Hippocampal formation (tissue), 2 donors: ENCODE measurements around the gene POM121L2.
"Not testable (repeated sequence)": the region's sequence is repeated elsewhere in the genome, so short reads cannot be mapped to it uniquely, and the experiment has no call there.

Experiments
- DNase-seq, 2 donors: peaks; one replicate each; lab custom pipeline; 2025; lab: John Stamatoyannopoulos, UW

Gene POM121L2

DNA sequence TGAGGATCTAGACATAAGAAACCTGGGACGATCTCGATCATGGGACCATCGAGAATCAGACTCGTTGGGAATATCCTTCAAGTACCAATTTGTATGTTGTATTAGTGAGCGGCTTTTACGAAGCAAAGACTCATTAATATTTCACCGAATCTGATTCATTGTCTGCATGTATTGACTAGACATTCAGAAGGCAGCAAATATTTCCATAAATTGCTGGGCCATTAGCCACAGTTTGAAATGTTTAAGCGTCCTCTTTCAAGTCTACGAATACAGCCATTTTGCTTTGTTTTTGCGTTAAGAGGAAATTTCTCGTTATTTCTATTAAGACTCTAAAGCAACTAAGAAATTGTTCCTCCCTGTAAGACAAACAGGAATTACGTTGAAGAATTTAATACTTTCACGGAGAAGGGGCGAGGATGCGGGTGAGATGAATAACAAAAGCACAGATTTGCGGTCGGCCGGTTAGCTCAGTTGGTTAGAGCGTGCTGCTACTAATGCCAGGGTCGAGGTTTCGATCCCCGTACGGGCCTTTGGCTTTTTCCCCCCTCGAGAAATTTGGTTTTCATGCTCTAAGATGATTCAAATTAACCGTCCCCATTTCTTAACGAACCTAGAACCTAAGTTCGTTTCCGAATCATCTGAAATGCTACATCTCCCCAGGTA lies 18.5 kb downstream of the POM121L2 start:
- DNase-seq = no peak

DNA sequence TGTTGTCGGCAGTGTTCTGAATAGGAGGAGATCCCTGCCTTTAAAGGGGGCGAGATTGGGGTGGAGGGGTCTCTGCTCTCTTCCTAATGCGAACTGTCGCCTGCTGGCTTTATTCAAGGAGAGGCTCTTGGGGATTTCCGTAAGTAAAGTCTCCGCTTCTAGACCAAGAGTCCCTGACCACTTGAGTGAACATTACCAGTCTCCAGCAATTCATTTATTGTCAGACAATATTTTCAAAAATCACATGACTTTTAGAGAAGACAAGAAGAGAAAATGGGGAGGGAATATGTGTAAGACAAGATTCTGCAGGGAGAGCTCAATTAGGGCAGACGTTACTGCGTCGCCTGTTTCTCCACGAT lies 21.2 kb downstream of the POM121L2 start:
- no peak for DNase-seq

DNA sequence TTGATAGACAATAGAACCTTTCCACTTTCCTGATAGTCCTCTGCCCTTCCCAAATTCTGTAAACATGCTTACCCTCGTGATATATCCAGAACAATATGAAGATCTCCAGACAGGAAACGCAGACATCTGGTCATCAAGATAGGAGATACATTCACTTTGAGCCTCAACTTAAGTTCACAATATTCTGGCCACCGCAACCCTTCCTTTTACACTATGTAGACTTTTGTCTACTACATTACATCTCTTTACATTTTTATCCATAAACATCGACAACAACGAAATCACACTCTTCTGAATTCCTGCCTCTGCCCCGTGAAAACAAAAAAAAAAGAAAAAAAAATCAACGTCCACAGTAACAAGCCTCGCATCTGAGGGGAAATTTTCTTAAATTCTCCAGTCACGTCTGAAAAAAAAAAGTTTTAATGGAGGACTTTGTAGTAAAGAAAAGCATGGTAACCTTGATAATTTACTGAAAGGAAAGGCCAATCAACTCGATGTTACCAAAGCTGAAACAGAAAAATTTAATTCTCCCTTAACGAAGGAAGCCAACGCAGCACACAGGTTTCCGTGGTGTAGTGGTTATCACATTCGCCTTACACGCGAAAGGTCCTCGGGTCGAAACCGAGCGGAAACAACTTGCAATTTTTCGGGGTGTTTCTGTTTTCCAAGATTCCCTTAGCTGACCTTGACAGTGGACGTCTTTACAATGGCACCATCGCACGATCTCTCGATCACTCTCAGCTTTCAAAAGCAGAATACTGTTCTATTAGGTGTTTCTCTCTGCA lies 21.8 kb downstream of the POM121L2 start:
- DNase-seq = no peak

DNA sequence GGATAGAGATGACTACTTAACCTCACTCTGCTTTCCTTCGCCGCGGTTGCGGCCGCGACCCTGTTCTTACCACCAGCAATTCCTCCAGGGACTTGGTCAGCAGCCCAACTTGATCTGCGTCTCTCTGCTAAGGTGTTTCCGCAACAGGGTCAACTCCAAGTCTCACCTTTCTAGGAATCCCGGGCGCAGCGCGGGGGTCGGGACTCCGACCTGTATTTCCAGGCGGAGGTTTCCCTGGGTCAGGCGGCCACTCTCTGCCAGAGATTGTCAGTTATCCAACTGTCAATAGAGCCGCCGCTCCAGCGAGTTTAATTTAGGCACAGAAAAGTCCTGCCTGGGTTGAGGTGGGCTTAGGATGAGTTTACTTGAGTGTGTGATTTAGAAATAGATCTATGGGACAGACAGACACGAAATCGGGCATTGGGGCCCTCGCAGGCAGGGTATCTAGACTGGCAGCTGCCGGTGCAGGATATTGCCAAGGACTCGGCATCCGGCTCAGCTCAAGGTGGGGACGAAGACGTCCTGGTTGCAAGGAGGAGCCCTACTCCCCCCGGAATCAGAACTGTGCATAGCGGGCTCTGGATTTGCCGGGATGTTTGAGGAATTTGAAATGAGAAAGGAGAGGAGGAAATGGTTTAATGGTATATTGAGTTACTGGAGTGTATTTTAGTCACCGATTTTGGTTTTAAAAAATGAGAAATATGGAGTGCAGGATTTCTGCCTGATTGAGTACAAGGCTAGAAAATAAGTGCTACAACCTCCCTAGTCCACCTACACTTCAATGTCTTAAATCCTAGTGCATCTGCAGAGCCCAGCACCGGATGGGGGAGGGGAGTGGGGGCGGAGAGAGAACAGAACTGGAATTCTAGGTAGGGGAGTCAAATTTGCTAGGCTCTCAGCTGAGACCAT lies 23.7 kb downstream of the POM121L2 start:
- DNase-seq = no peak

DNA sequence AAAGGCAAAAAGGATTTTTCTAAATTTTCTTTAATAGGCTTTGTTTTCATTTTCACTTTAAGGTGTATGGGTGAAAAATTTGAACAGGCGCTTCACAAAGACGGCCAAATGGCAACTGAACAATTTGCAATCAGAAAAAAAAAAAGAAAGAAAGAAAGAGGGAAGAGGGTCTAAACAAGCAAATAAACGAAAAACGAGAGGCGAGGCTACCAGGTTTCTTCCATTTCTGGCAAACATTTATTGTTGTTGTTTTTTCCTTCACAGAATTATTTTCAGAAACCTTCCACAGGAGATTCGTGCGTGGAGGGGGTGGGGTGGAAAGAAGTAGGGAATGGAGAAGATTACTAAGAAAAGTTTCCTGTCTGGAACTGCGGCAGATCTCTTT lies 24.3 kb downstream of the POM121L2 start:
- no peak for DNase-seq

DNA sequence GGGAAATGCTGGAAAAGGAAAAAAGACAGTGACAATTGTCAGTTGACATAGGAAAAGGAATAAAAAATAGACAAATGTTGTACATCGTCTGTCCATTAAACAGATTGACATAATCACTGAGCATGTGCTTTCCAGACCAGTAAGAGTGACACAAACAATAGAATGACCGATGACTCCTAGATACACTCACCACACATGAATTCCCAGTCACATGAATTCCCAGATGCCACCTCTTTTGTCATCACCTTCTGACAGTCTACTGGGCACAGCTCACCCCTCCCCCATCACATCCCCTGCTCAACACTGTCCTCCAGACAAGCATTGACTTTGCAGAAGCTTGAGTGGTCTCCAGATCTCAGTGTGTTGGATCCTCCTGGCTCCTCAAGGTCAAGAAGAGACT lies 25.9 kb downstream of the POM121L2 start:
- DNase-seq = no peak

DNA sequence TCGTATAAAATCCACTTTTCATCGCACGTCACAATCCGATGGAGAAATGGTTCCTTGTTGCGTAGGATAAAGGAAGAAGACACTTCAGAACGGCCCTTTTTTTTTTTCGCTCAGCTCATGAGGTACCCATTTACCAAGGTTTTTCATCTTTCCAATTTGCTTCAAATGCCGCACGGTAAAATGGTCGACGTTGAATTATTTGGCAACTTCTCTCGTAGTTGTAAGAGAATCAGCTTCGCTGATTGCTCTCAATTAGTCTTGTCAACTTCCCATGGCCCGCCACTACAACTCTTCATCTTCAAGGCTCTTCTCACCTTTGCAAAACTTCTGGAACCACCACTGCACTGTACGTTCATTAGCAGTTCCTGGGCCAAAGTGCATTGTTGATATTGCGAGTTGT lies 28.8 kb downstream of the POM121L2 start:
- DNase-seq = no peak

DNA sequence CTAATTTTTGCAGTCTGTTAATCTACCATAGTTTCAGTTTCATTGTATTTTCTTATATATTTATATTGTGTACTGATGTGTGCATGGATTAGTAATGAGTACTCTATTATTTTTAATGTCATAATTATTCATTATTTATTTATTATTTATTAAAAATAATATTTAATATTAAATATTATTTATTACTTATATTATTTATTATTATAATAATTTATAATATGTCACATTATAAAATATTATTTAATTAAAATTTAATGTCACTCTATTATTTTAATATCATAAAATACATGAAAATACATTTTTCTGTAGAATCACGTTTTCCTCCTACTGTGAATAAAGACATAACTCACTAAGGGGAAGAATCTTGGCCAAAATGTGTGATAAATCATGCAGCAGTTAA lies 30.5 kb downstream of the POM121L2 start:
- no peak for DNase-seq

DNA sequence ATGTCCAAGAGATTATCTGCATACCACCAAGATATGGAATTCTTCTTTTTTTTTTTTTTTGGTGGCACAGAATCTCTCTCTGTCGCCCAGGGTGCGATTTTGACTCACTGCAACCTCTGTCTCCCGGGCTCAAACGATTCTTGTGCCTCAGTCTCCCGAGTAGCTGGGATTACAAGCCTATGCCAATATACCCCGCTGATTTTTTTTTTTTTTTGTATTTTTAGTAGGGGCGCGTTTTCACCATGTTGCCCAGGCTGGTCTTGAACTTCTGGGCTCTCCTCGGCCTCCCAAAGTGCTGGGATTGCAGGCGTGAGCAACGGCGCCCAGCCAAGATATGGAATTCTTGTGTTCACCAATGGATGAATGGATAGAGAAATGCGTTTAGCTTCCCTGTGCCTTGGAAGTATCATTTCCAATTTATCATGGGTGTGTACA lies 31.0 kb downstream of the POM121L2 start:
- no peak for DNase-seq

DNA sequence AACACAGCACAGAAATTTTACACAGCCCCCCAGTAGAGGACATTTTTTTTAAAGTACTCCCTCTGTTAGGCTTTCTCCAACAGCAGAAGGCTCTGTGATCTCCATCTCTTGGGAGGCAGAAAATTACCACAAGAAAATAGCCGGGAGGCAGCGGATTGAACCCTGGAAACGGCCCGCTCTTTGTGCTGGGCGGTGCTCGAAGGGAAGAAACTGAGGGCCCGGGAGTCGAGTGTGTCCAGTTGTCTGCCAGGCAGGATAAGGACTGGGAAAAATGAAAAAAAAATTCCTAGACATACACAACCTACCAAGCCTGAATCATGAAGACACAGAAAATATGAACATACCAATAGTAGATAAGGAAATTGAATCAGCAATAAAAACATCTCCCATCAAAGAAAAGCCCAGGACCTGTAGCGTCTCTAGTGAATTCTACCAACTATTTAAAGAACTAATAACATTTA lies 31.5 kb downstream of the POM121L2 start:
- DNase-seq = no peak

DNA sequence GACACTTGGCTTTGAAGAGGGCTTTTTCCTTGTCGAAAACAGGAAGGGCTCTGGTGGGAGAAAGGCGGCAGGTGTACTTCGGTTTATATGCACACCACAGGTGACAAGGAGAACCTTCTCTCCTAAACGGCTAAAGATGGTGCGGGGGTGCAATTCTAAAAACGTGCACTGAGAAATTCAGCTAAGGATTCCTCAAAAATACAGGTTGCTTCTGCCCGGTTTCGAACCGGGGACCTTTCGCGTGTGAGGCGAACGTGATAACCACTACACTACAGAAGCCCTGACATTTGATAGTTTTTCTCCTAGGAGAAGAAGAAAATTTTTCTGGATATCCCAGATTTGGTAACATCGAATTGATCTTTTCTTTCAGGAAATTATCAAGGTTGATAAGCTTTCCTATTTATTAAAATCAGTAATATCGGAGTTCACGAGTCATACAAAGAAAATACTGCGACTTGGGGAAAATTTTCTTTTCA lies 32.0 kb downstream of the POM121L2 start:
- no peak for DNase-seq

DNA sequence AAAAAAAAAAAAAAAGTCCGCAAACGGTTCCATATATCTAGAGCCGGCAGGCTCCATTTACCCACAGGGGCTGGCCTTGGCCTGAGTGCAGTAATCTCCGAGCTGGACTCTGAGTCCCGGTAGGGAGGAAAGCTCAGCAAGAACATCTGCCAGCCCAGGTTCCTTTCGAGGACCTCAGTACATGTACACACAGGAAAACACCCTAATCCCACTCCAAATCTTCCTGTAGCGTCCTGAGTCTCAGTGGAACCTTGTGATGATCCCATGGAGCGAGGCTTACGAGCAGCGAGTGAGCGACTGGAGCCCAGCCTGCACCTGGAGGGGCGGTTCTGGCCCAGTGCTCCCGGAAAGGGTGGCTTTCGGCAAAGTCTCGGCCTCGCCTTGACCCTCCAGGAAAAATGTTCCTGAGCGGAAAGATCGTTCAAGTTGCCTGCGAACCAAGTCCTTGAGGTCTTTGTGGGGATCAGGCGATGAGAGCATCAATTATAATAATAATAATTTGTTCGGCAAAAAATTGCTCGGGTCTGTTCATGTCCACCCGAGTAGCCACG lies 32.5 kb downstream of the POM121L2 start:
- no peak for DNase-seq

DNA sequence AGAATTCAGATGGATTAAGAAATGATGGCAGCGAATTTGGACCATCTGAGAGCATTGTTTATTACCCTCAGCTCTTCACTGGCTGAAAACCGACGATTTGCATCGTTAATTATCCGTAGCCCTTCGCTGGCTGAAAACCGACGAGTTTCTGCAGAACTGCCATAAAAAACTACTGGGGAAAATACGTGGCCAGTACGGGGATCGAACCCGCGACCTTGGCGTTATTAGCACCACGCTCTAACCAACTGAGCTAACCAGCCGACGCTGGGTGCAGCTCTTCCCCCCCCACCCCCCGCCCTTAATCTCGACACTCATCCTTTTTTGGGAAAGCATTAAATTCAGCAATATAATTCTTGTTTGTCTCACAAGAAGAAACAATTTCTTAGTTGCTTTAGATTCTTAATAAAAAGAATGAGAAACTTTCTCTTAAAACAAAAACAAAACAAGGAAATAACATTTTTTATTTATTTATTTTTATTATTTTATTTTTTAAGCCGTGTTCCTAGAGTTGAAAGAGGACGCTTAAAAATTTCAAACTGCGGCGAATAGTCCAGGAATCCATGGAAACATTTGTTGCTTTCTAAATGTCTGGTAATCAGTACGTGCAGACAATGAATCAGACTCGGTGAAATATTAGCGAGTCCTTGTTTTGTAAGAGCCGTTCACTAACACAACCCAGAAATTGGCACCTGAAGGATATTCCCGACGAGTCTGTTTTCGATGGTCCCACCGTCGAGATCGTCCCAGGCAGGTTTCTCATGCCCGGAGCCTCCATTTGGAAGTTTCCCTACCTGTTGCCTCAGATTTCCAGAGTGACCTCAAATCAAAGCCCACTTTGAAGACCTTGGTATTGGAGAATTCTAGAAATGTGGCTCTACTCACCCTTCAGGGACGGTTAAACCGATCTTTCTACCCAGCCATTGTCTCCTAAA lies 36.8 kb downstream of the POM121L2 start:
- no peak for DNase-seq

DNA sequence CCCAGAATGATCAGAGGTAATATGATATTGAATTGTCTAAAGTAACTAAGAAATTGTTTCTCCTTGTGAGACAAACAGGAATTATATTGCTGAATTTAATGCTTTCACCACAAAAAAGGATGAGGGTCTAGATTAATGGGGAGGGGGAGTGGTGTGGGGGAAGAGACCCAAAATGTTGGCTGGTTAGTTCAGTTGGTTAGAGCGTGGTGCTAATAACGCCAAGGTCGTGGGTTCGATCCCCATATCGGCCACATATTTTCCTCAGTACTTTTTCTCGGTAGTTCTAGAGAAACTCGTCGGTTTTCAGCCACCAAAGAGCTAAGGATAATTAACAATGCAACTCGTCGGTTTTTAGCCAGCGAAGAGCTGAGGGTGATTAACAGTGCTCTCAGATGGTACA lies 38.3 kb downstream of the POM121L2 start:
- no peak for DNase-seq

DNA sequence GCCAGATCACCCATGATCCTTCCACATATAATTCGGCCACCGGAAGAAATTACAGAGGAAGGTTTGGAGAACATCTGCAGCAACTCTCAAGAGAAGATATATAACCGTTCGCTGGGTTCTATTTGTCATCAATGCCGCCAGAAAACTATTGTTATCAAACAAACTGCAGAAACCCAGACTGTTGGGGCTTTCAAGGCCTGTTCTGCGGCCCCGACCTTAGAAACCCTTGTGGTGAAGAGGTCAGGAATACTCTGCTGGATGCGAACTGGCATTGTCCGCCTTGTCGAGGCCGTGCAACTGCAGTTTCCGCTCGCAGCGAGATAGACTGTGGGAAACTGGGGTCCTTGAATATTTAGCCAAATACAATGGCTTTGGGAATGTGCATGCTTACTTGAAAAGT lies 43.3 kb downstream of the POM121L2 start:
- no peak for DNase-seq

DNA sequence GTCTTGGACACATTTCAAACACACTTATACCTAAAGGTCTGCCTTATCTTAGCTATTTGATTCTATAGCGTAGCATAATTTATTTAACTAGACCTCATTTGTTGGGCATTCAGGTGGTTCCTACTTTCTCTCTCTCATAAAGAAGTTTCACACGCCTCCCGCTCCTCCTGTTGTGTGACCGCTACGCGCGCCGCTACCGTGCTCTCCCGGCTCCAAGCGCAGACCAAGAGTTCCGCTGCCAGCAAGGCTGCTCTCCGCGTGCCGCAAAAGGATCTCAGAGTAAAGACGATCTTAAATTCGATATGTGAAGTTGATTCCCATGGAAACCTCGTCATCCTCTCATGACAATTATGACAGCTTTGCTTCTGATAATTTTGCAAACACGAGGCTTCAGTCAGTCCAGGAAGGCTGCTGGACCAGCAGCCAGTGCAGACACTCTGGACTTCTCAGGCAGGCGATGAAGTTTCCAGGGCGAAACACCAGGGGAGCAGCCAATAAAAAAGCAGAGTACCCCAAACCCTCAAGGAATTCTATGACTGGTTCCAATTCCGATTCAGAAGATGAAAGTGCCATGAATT lies 44.1 kb downstream of the POM121L2 start:
- no peak for DNase-seq

DNA sequence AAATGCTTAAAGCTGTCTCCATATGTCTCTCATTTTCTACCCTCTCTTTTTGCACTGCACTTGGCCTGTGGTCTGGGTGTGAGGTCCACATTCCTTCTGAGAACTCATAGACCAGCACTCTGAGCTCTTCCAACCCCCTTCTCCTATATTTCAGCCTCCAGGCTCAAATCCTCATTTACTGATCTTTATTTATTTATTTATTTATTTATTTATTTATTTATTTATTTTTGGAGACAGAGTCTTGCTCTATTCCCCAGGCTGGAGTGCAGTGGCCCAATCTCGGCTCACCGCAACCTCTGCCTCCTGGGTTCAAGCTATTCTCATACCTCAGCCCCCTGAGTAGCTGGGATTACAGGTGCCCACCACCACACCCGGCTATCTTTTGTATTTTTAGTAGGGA lies 45.1 kb downstream of the POM121L2 start:
- DNase-seq = not testable (repeated sequence)

DNA sequence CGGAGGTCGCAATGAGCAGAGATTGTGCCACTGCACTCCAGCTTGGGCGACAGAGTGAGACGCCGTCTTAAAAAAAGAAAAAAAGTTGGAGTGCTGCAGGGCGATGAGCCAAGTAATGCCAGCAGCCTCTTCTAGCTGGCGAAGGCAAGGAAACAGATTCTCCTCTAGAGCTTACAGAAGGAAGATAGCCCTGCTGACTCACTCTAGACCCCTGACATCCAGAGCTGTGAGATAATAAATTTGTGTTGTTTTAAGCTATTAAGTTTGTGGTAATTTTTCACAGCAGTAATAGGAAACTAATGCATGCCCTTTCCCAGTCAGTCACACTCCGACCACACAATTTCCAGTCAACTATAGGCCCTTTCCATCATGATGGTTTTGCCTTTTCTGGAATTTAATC lies 48.2 kb downstream of the POM121L2 start:
- DNase-seq = no peak

DNA sequence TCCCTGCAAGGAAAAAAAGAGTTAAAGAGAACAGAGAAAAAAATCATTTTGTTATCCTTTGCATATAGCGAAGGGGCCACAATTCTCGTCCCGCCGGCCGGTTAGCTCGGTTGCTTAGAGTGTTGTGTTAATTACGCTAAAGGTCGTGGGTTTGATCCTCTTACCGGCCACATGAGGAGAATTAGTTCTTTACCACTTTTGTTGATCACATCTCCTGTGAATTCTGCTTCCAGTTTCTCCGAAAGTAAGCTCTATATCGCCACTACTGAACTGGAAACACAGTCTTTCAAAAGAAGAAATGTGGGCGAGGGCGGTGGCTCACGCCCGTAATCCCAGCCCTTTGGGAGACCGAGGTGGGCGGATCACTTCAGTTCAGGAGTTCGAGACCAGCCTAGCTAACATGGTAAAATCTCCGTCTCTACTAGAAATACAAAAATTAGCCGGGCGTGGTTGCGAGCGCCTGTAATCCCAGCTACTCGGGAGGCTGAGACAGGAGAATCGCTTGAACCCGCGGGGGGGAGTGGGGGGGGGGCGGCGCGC lies 51.2 kb downstream of the POM121L2 start:
- no peak for DNase-seq

DNA sequence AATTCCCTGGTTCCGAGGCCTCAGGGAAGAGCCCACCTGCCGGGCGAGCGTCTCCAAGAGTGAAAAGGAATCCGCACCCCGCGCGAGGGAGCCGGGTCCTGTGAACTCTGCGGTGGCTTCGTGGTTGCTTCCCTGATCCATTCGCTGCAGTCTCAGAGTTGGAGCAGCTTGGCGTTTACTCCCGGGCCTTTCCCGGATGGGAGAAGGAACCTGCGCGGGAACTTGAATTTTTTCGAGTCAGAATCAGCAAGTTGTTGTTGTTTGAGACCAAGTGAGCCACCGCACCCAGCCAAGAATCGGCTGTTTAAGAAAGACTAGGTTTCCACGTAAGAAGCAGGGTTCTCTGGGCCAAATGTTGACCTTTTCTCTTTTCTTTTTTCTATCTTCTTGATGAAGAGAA lies 51.7 kb downstream of the POM121L2 start:
- no peak for DNase-seq
